Esophagus squamous epithelium (tissue), 4 donors: ENCODE data around the gene ILF2.
"Not testable (repeated sequence)": the region's sequence is repeated elsewhere in the genome, so short reads cannot be mapped to it uniquely, and the experiment has no call there.

Source experiments
- CTCF ChIP-seq, 6 experiments: fragments of 450-650 bp in 4 of 6; fragments of 200-600 bp in 2 of 6; sonication (generic) in 2 of 6; IDR thresholded peaks; one replicate each; pipeline ENCODE4 v1.5.1; 2016 to 2019; ENCODE audit warnings: antibody characterized with exemption in 6 of 6, mild to moderate bottlenecking in 4 of 6, moderate library complexity in 4 of 6
- POLR2A ChIP-seq, 4 donors: fragments of 450-650 bp; IDR thresholded peaks; one replicate each; pipeline ENCODE4 v1.6.1; 2017; ENCODE audit warnings: antibody characterized with exemption in 4 of 4, mild to moderate bottlenecking in 4 of 4, moderate library complexity in 3 of 4

GRCh38 chr1:153671628-153672353 lies 998 bp upstream of the ILF2 start:
- peak in 1 of 6 experiments; percentile 11 for TF ChIP-seq CTCF (IDR thresholded peaks at IDR 0.05)
- not testable (repeated sequence) for TF ChIP-seq POLR2A (IDR thresholded peaks at IDR 0.05)
